PC-9 (cell line): ENCODE data around the gene ZDHHC14.

Source experiments
- EZH2 ChIP-seq: fragments of 200-600 bp; sonication (generic); IDR thresholded peaks from 2 replicates; pipeline ENCODE4 v1.8.0; 2017; ENCODE audit warnings: antibody characterized with exemption, low read depth
- TF ChIP-seq, protein P1 (sequence below): fragments of 200-600 bp; sonication (generic); conservative IDR thresholded peaks from 2 replicates; pipeline ENCODE4 v1.6.1; 2017; ENCODE audit warnings: mixed run types, antibody characterized with exemption, mild to moderate bottlenecking, moderate library complexity

DNA sequence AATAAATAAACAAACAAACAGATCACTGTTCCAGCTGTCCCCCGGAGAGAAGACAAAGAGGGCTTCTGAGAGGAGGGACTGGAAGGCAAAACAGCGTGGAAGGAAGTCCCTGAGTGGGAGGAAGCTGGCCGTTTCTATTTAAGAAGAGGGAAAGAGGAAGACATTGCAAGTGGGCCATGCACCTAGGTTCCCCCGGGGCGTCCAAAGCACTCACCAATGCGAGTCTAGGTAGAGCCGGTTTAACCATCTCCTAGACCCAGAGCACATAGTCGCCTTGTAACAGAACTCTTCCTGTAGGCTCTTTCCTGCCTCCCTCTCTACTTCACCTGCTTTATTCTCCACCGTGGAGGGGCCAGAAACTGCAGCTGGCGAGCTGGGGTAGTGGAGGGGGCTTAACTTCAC is 158.4 kb downstream of the ZDHHC14 start:
- TF ChIP-seq, protein P1, sequence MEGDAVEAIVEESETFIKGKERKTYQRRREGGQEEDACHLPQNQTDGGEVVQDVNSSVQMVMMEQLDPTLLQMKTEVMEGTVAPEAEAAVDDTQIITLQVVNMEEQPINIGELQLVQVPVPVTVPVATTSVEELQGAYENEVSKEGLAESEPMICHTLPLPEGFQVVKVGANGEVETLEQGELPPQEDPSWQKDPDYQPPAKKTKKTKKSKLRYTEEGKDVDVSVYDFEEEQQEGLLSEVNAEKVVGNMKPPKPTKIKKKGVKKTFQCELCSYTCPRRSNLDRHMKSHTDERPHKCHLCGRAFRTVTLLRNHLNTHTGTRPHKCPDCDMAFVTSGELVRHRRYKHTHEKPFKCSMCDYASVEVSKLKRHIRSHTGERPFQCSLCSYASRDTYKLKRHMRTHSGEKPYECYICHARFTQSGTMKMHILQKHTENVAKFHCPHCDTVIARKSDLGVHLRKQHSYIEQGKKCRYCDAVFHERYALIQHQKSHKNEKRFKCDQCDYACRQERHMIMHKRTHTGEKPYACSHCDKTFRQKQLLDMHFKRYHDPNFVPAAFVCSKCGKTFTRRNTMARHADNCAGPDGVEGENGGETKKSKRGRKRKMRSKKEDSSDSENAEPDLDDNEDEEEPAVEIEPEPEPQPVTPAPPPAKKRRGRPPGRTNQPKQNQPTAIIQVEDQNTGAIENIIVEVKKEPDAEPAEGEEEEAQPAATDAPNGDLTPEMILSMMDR = no peak
- TF ChIP-seq EZH2 = no peak
